ENCODE data around the gene OCEL1.

OCEL1 gene

DNA sequence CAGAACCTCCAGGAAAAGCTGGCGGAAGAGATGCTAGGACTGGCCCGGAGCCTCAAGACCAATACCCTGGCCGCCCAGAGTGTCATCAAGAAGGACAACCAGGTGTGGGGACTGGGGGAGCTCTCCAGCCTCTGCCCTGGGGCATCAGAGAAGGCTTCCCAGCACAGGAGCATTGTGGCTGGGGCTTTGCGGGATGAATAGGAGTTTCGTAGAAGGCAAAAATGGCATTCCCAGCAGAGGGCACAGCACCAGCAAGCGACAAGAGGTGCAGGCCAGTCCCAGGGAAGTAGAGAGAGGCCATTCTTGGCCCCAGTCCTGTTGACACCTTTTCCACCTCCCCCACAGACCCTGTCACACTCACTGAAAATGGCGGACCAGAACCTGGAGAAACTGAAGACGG lies 6.7 kb upstream of the OCEL1 start:
- no peak overlapping the region for H3K4me3 ChIP-seq (ENCODE audit: low read depth, low read length)
- TF ChIP-seq, protein P1, sequence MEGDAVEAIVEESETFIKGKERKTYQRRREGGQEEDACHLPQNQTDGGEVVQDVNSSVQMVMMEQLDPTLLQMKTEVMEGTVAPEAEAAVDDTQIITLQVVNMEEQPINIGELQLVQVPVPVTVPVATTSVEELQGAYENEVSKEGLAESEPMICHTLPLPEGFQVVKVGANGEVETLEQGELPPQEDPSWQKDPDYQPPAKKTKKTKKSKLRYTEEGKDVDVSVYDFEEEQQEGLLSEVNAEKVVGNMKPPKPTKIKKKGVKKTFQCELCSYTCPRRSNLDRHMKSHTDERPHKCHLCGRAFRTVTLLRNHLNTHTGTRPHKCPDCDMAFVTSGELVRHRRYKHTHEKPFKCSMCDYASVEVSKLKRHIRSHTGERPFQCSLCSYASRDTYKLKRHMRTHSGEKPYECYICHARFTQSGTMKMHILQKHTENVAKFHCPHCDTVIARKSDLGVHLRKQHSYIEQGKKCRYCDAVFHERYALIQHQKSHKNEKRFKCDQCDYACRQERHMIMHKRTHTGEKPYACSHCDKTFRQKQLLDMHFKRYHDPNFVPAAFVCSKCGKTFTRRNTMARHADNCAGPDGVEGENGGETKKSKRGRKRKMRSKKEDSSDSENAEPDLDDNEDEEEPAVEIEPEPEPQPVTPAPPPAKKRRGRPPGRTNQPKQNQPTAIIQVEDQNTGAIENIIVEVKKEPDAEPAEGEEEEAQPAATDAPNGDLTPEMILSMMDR (IDR thresholded peaks at IDR 0.05; ENCODE audit: insufficient read depth, low read depth, low read length, missing control alignments), result no peak
- DNase-seq (ENCODE audit: low read depth), result no peak

DNA sequence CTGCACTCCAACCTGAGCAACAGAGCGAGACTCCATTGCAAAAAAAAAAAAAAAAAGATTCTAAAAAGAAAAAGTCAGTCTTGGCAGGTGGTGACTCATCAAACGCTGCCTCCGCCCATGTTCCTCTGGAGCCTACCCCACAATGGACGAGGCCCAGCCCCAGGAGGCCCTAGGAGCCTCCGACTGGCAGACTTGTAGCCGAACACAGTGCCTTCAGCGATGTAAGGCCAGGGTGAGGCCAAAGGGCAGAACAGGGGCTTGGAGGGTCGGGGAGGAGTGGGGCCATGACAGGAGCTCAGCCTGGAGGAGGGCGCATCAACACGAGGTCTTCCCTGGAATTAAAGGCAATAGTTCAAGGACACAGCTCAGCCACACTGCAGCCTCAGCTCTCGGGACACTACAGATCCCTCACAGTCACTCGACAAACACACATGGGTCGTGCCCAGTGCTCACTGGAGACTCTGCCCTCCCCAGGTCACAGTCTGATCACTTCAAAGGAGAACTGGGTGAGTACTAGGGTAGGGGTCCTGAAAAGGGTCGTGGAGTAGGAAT lies 5.7 kb upstream of the OCEL1 start:
- no peak overlapping the region for H3K4me3 ChIP-seq (ENCODE audit: low read depth, low read length)
- DNase-seq (ENCODE audit: low read depth), result peak; percentile 4
- TF ChIP-seq, protein P1 (IDR thresholded peaks at IDR 0.05; ENCODE audit: insufficient read depth, low read depth, low read length, missing control alignments), result no peak

DNA sequence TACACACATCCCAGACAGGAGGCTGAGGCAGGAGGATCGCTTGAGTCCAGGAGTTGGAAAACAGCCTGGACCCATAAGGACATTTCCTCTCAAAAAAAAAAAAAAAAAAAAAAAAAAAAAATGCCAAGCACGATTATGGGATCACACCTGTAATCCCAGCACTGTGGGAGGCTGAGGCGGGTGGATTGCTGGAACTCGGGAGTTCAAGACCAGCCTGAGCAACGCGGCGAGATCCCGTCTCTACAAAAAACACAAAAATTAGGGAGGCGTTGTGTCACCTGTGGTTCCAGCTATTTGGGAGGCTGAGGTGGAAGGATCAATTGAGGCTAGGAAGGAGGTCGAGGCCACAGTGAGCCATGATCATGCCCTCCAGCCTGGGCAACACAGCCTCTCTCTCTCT lies 973 bp upstream of the OCEL1 start:
- no peak for DNase-seq (ENCODE audit: low read depth)
- H3K4me3 ChIP-seq (ENCODE audit: low read depth, low read length), result no peak overlapping the region
- TF ChIP-seq, protein P1 (IDR thresholded peaks at IDR 0.05; ENCODE audit: insufficient read depth, low read depth, low read length, missing control alignments), result no peak

DNA sequence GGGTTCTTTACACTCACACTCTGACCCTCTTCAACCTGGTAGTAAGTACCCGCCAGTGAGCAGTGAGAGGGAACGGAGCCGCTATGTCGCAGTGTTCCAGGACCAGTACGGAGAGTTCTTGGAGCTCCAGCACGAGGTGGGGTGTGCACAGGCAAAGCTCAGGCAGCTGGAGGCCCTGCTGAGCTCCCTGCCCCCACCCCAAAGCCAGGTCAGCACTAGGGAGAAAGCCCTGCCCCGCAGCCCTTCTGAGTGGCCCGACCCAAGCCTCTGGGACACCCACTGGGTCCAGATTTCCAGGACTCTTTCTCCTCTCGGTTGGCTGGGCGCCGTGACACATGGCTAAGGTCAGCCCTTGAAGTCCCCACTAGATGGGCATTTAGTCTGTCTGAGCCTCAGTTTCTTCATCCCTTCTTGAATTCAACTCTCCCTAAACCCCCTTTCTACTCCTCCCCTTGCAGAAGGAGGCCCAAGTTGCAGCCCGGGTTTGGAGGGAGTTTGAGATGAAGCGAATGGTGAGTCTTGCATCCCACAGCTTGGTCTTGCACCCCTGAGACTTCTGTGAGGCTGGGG lies 1.9 kb downstream of the OCEL1 start:
- DNase-seq (ENCODE audit: low read depth), result no peak

DNA sequence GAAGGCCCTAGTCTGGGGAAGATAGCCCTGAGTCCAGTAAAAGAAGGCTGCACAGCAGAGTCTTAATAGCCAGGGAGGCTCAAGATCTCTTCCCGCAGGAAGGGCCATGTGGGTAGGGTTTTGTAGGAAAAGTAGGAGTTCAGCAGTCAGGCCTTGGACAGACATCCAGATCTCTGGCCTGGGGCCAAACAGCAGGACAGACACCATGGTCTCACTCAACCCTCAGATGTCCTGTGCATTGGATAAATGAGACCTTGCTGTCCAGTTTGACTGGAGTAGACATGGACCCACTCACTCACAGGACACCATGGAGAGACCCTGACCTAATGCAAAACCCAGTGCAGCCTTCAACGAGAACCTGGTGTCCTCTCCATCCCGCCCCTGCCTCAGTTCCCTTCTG lies 3.9 kb downstream of the OCEL1 start:
- TF ChIP-seq, protein P1 (IDR thresholded peaks at IDR 0.05; ENCODE audit: insufficient read depth, low read depth, low read length, missing control alignments), result no peak
- no peak for DNase-seq (ENCODE audit: low read depth)
- H3K4me3 ChIP-seq (ENCODE audit: low read depth, low read length), result no peak overlapping the region

More for the DNA sequence above, 1.9 kb downstream of the OCEL1 start:
- no peak overlapping the region for H3K4me3 ChIP-seq (ENCODE audit: low read depth, low read length)
- TF ChIP-seq, protein P1 (IDR thresholded peaks at IDR 0.05; ENCODE audit: insufficient read depth, low read depth, low read length, missing control alignments), result no peak

DNA sequence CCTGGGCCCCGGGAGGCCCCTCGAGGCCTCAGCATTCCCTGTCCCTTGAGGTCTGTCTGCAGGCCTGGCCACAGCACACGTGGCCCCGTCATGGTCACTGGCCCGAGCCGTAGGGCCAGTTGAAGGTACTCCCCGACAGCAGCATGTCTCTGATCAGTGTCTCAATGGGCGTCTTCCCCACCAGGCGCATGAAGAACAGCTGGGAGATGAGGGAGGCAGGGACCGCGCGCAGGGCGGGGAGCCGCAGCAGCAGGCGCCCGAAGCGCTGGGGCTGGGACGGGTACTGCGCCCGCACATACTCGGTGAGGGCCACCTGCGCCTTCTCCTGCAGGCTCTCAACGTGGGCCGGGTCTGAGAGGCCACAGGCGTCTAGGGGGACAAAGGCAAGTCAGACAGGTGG lies 6.2 kb downstream of the OCEL1 start:
- TF ChIP-seq, protein P1 (IDR thresholded peaks at IDR 0.05; ENCODE audit: insufficient read depth, low read depth, low read length, missing control alignments), result no peak

DNA sequence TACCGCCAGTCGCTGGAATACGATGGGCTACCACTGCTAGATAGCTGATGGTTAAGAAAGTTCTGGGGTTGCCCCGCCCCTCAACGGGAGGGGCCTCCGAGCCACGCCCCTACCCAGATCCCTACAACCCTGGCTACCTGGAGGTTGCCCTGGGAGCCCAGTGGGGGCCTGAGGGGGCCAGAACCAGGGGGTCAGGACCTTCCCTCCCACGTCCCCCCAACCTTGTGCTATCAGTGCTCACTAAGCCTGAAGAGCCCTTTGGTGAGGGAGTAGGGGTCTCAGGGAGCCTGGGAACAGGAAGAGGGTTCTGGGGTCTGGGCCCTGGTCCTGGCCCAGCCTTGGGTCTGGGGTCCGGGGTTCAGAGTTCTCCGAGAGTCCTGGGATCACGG lies 8.9 kb downstream of the OCEL1 start:
- TF ChIP-seq, protein P1 (IDR thresholded peaks at IDR 0.05; ENCODE audit: insufficient read depth, low read depth, low read length, missing control alignments), result no peak
- peak; percentile 71 for DNase-seq (ENCODE audit: low read depth)
- peak overlapping the region; percentile 86 for H3K4me3 ChIP-seq (ENCODE audit: low read depth, low read length)

More for the DNA sequence above, 6.2 kb downstream of the OCEL1 start:
- DNase-seq (ENCODE audit: low read depth), result no peak
- H3K4me3 ChIP-seq (ENCODE audit: low read depth, low read length), result no peak overlapping the region

All from GM12865 (cell line).